ENCODE results near the gene TMC1. TPM values are rescaled to one million over a fixed set of nuclear protein-coding genes. Genes with fewer than 3 reads are reported as not detected.

TMC1 gene
- polyA plus RNA-seq, 2 of the 4 experiments (the other 2 are of a cell fraction): 0.12 to 0.17 TPM

DNA sequence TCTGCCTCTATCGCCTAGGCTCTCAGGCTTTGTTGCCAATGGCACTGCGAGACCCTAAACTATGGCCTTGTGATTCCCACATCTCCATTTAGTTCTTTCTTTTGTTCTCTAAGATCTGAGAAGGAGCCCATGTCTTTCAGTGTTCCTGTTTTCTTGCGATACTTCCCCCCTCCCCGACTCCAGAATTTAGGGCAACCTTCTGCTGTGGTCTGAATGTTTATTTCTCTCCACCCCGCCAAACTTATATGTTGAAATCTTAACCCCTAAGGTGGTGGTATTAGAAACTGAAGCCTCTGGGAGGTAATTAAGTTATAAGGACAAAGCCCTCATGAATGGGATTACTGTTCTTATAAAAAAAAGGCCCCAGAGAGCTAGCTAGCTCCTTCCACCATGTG lies 6.4 kb downstream of the TMC1 start:
- CTCF ChIA-PET: interaction anchor here (0.6 to 1.5 kb wide), 4 partner anchors 10 to 554 kb away, joined by 3 to 7 read pairs (median 4); no protein-coding TSS in a partner anchor
- no peaks in the 10 kb centered on the region; the same call in 2 of the 3 replicates for H3K9me3 ChIP-seq
- H3K27ac ChIP-seq: peak overlapping the region; percentile 85
- FAIRE-seq: no peak
- H3K4me3 ChIP-seq: peak overlapping the region; percentile 24
- DNase-seq (ENCODE audit: low read depth in 1 of 2, low spot score in 1 of 2): no peak
- 48% methylated on average over 5 of the region's 5 CpGs for WGBS (ENCODE audit: missing lambda C conversion rate)
- POLR2A ChIA-PET: interaction anchor here (0.7 to 4.8 kb wide), 4 partner anchors 94 to 191 kb away, joined by 3 to 74 read pairs (median 6); partner anchors contain the start of gene ZFAND5
- H3K4me1 ChIP-seq: peaks cover 48% of the 10 kb centered on the region
- TF ChIP-seq TFCP2L1 (CRISPR knock-in tag; IDR thresholded peaks at IDR 0.05) (no peak), SMC3 (IDR thresholded peaks at IDR 0.05) (no peak), HOXB13 (CRISPR knock-in tag; IDR thresholded peaks at IDR 0.05; ENCODE audit: low read depth) (no peak; the same call in 1 of the 2 replicates), KDM5A (IDR thresholded peaks at IDR 0.05) (no peak), RARB (CRISPR knock-in tag; IDR thresholded peaks at IDR 0.05) (no peak), MAFK (IDR thresholded peaks at IDR 0.05; ENCODE audit: partially characterized antibody) (no peak), JUNB (IDR thresholded peaks at IDR 0.05) (no peak), SREBF2 (IDR thresholded peaks at IDR 0.05) (no peak), MAZ (IDR thresholded peaks at IDR 0.05; ENCODE audit: borderline replicate concordance, low read depth, low read length) (no peak), NPAS2 (CRISPR knock-in tag; IDR thresholded peaks at IDR 0.05; ENCODE audit: borderline replicate concordance) (no peak), EP300 (IDR thresholded peaks at IDR 0.05) (no peak), KDM1A (IDR thresholded peaks at IDR 0.05; ENCODE audit: low read depth) (no peak), EHF (CRISPR knock-in tag; IDR thresholded peaks at IDR 0.05) (no peak), CBX2 (IDR thresholded peaks at IDR 0.05; ENCODE audit: borderline replicate concordance, low read depth) (no peak), RCOR1 (IDR thresholded peaks at IDR 0.05; ENCODE audit: low read depth, low read length) (no peak), ZSCAN20 (CRISPR knock-in tag; IDR thresholded peaks at IDR 0.05) (no peak)
- TF ChIP-seq, protein P1, sequence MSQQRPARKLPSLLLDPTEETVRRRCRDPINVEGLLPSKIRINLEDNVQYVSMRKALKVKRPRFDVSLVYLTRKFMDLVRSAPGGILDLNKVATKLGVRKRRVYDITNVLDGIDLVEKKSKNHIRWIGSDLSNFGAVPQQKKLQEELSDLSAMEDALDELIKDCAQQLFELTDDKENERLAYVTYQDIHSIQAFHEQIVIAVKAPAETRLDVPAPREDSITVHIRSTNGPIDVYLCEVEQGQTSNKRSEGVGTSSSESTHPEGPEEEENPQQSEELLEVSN (IDR thresholded peaks at IDR 0.05; ENCODE audit: borderline replicate concordance, low read depth): no peak
- TF ChIP-seq, protein P2, sequence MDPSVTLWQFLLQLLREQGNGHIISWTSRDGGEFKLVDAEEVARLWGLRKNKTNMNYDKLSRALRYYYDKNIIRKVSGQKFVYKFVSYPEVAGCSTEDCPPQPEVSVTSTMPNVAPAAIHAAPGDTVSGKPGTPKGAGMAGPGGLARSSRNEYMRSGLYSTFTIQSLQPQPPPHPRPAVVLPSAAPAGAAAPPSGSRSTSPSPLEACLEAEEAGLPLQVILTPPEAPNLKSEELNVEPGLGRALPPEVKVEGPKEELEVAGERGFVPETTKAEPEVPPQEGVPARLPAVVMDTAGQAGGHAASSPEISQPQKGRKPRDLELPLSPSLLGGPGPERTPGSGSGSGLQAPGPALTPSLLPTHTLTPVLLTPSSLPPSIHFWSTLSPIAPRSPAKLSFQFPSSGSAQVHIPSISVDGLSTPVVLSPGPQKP (IDR thresholded peaks at IDR 0.05; ENCODE audit: low read depth, low read length): no peak
- TF ChIP-seq, protein P3, sequence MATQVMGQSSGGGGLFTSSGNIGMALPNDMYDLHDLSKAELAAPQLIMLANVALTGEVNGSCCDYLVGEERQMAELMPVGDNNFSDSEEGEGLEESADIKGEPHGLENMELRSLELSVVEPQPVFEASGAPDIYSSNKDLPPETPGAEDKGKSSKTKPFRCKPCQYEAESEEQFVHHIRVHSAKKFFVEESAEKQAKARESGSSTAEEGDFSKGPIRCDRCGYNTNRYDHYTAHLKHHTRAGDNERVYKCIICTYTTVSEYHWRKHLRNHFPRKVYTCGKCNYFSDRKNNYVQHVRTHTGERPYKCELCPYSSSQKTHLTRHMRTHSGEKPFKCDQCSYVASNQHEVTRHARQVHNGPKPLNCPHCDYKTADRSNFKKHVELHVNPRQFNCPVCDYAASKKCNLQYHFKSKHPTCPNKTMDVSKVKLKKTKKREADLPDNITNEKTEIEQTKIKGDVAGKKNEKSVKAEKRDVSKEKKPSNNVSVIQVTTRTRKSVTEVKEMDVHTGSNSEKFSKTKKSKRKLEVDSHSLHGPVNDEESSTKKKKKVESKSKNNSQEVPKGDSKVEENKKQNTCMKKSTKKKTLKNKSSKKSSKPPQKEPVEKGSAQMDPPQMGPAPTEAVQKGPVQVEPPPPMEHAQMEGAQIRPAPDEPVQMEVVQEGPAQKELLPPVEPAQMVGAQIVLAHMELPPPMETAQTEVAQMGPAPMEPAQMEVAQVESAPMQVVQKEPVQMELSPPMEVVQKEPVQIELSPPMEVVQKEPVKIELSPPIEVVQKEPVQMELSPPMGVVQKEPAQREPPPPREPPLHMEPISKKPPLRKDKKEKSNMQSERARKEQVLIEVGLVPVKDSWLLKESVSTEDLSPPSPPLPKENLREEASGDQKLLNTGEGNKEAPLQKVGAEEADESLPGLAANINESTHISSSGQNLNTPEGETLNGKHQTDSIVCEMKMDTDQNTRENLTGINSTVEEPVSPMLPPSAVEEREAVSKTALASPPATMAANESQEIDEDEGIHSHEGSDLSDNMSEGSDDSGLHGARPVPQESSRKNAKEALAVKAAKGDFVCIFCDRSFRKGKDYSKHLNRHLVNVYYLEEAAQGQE (IDR thresholded peaks at IDR 0.05): no peak
- TF ChIP-seq, protein P4, sequence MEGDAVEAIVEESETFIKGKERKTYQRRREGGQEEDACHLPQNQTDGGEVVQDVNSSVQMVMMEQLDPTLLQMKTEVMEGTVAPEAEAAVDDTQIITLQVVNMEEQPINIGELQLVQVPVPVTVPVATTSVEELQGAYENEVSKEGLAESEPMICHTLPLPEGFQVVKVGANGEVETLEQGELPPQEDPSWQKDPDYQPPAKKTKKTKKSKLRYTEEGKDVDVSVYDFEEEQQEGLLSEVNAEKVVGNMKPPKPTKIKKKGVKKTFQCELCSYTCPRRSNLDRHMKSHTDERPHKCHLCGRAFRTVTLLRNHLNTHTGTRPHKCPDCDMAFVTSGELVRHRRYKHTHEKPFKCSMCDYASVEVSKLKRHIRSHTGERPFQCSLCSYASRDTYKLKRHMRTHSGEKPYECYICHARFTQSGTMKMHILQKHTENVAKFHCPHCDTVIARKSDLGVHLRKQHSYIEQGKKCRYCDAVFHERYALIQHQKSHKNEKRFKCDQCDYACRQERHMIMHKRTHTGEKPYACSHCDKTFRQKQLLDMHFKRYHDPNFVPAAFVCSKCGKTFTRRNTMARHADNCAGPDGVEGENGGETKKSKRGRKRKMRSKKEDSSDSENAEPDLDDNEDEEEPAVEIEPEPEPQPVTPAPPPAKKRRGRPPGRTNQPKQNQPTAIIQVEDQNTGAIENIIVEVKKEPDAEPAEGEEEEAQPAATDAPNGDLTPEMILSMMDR (IDR thresholded peaks at IDR 0.05): no peak
- H3K4me2 ChIP-seq: peak overlapping the region; percentile 95
- ATAC-seq: no peak; a peak in 1 of 6 replicates

All from A549 (cell line).